ENCODE data around the gene APBB2. TPM values are rescaled to one million over a fixed set of nuclear protein-coding genes. Genes with fewer than 3 reads are reported as not detected.

The APBB2 gene
- total RNA-seq, 4 donors from 2014 or later: 51.7 to 75.9 (median 71.1) TPM

DNA sequence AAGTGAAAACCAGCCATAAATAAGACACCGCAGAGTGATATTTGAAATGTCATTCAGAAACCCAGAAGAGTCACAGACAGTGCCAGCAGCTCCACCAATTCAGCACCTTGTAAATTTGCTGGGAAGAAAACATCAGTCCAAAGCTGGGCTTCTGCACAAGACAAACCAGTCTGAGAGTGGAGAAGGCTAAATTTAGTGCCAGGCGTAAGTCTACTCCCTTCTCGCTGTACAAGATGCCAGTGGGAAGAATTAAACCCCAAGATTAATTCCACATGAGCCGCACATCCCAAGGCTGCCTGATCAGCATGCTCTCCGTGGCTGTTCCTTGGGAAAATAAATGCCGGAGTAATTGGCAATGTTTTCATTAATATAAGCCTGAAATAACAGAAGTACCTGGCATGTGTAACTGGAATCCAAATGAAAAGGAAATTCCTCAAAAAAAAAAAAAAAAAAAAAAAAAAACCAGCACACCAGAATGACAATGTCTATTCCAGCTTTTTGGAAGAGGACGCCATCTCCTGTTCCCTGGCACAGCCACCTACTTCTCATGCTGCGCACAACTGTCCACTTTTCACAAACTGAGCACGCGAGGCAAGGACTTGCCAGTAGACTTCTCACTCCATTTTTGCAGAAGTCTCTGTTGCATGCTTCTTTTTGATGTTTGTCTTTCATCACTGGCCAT, 369.0 kb downstream of the APBB2 start:
- no peak for DNase-seq (ENCODE audit: extremely low spot score)
- Histone ChIP-seq H3K9me3 (no peaks in the 10 kb centered on the region), H3K4me3 (no peak overlapping the region), H3K27me3 (no peaks in the 10 kb centered on the region), H3K36me3 (peaks cover 0 to 4% (median 0%) of the 10 kb centered on the region in 4 donors), H3K4me1 (peaks cover 0 to 11% (median 10%) of the 10 kb centered on the region in 4 donors), H3K27ac (replicated peaks in 1 of 4) (no peak overlapping the region)
- TF ChIP-seq, protein P1, sequence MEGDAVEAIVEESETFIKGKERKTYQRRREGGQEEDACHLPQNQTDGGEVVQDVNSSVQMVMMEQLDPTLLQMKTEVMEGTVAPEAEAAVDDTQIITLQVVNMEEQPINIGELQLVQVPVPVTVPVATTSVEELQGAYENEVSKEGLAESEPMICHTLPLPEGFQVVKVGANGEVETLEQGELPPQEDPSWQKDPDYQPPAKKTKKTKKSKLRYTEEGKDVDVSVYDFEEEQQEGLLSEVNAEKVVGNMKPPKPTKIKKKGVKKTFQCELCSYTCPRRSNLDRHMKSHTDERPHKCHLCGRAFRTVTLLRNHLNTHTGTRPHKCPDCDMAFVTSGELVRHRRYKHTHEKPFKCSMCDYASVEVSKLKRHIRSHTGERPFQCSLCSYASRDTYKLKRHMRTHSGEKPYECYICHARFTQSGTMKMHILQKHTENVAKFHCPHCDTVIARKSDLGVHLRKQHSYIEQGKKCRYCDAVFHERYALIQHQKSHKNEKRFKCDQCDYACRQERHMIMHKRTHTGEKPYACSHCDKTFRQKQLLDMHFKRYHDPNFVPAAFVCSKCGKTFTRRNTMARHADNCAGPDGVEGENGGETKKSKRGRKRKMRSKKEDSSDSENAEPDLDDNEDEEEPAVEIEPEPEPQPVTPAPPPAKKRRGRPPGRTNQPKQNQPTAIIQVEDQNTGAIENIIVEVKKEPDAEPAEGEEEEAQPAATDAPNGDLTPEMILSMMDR (IDR thresholded peaks at IDR 0.05): no peak
- TF ChIP-seq POLR2AphosphoS5 (IDR thresholded peaks at IDR 0.05) (no peak), POLR2A (IDR thresholded peaks at IDR 0.05; ENCODE audit: low read depth) (no peak), EP300 (IDR thresholded peaks at IDR 0.05) (no peak)
- intact Hi-C loops (cut with DNase I): no loop called here
- WGBS: 56% methylated on average over 10 of the region's 10 CpGs

GRCh38 chr4:40844261-40844660, 370.1 kb downstream of the APBB2 start:
- H3K4me1 ChIP-seq: peaks cover 0 to 11% (median 10%) of the 10 kb centered on the region in 4 donors
- peaks cover 0 to 4% (median 0%) of the 10 kb centered on the region in 4 donors for H3K36me3 ChIP-seq
- no peak for TF ChIP-seq POLR2A (IDR thresholded peaks at IDR 0.05; ENCODE audit: low read depth)
- TF ChIP-seq EP300 (IDR thresholded peaks at IDR 0.05): no peak
- TF ChIP-seq, protein P1 (IDR thresholded peaks at IDR 0.05): no peak
- TF ChIP-seq POLR2AphosphoS5 (IDR thresholded peaks at IDR 0.05): no peak
- H3K4me3 ChIP-seq: no peak overlapping the region
- 90% methylated on average over 4 of the region's 6 CpGs for WGBS
- H3K9me3 ChIP-seq: no peaks in the 10 kb centered on the region
- H3K27me3 ChIP-seq: no peaks in the 10 kb centered on the region
- intact Hi-C loops (cut with DNase I): no loop called here
- DNase-seq (ENCODE audit: extremely low spot score): no peak
- no peak overlapping the region for H3K27ac ChIP-seq (replicated peaks in 1 of 4)

- no peak for TF ChIP-seq POLR2A (IDR thresholded peaks at IDR 0.05; ENCODE audit: low read depth)
- no peak for TF ChIP-seq EP300 (IDR thresholded peaks at IDR 0.05)
- TF ChIP-seq, protein P1 (IDR thresholded peaks at IDR 0.05): no peak
- no peak for TF ChIP-seq POLR2AphosphoS5 (IDR thresholded peaks at IDR 0.05)
- H3K27ac ChIP-seq (replicated peaks in 1 of 4): no peak overlapping the region
- peaks cover 0 to 4% (median 0%) of the 10 kb centered on the region in 4 donors for H3K36me3 ChIP-seq
- H3K4me3 ChIP-seq: no peak overlapping the region
- H3K9me3 ChIP-seq: no peaks in the 10 kb centered on the region
- no peaks in the 10 kb centered on the region for H3K27me3 ChIP-seq
- WGBS: 80% methylated on average over 1 of the region's 1 CpG
- H3K4me1 ChIP-seq: peaks cover 0 to 11% (median 10%) of the 10 kb centered on the region in 4 donors
- intact Hi-C loops (cut with DNase I): no loop called here
- no peak for DNase-seq (ENCODE audit: extremely low spot score)
These were observed 370.6 kb downstream of the APBB2 start for GRCh38 chr4:40843696-40844095.

GRCh38 chr4:40842725-40843423, 371.5 kb downstream of the APBB2 start:
- H3K4me1 ChIP-seq: peaks cover 0 to 11% (median 10%) of the 10 kb centered on the region in 4 donors
- H3K36me3 ChIP-seq: peaks cover 0 to 4% (median 0%) of the 10 kb centered on the region in 4 donors
- H3K4me3 ChIP-seq: no peak overlapping the region
- DNase-seq (ENCODE audit: extremely low spot score): no peak
- WGBS: 85% methylated on average over 14 of the region's 14 CpGs
- TF ChIP-seq POLR2A (IDR thresholded peaks at IDR 0.05; ENCODE audit: low read depth) (no peak), POLR2AphosphoS5 (IDR thresholded peaks at IDR 0.05) (no peak), EP300 (IDR thresholded peaks at IDR 0.05) (no peak)
- intact Hi-C loops (cut with DNase I): no loop called here
- H3K27me3 ChIP-seq: no peaks in the 10 kb centered on the region
- H3K9me3 ChIP-seq: no peaks in the 10 kb centered on the region
- H3K27ac ChIP-seq (replicated peaks in 1 of 4): no peak overlapping the region

- Histone ChIP-seq H3K36me3 (peaks cover 0 to 4% (median 1%) of the 10 kb centered on the region in 4 donors), H3K4me3 (no peak overlapping the region), H3K9me3 (no peaks in the 10 kb centered on the region), H3K27ac (replicated peaks in 1 of 4) (no peak overlapping the region), H3K4me1 (peaks cover 0 to 11% (median 10%) of the 10 kb centered on the region in 4 donors), H3K27me3 (no peaks in the 10 kb centered on the region)
- WGBS: 86% methylated on average over 13 of the region's 13 CpGs
- TF ChIP-seq POLR2AphosphoS5 (IDR thresholded peaks at IDR 0.05) (no peak), EP300 (IDR thresholded peaks at IDR 0.05) (no peak), POLR2A (IDR thresholded peaks at IDR 0.05; ENCODE audit: low read depth) (no peak)
- TF ChIP-seq, protein P1 (IDR thresholded peaks at IDR 0.05): no peak
- intact Hi-C loops (cut with DNase I): no loop called here
- DNase-seq (ENCODE audit: extremely low spot score): no peak
These were observed 372.0 kb downstream of the APBB2 start for GRCh38 chr4:40842318-40842717.

Data from esophagus muscularis mucosa (tissue), 4 donors.